Astrocyte of the spinal cord (primary cell): ENCODE measurements around the gene CD177.
"Not testable (repeated sequence)": the region's sequence is repeated elsewhere in the genome, so short reads cannot be mapped to it uniquely, and the experiment has no call there.

Experiments
- DNase-seq: peaks from one replicate; pipeline ENCODE4 v3.0.0; 2011; ENCODE audit warnings: low read depth, low spot score
- H3K4me3 ChIP-seq: 2 replicates; pipeline ENCODE4 v1.5.1; 2011; ENCODE audit warnings: low read depth, mild to moderate bottlenecking, low read length, moderate library complexity
- CTCF ChIP-seq: IDR thresholded peaks from 2 replicates; pipeline ENCODE4 v1.5.1; 2012; ENCODE audit warnings: low read depth, mild to moderate bottlenecking, low read length, inconsistent platforms
- in situ Hi-C: cut with HindIII; loops from 2 replicates; pipeline ENCODE4 v1.10.0; 2017; ENCODE audit warnings: low sequenced_read_pairs

The CD177 gene

GRCh38 chr19:43371909-43372308 lies 18.4 kb downstream of the CD177 start:
- H3K4me3 ChIP-seq, result no peak overlapping the region
- in situ Hi-C loops, result no loop called here
- no peak for TF ChIP-seq CTCF
- no peak for DNase-seq

GRCh38 chr19:43372462-43372861 lies 19.0 kb downstream of the CD177 start:
- no peak for TF ChIP-seq CTCF
- in situ Hi-C loops, result no loop called here
- DNase-seq, result no peak
- no peak overlapping the region for H3K4me3 ChIP-seq

DNA sequence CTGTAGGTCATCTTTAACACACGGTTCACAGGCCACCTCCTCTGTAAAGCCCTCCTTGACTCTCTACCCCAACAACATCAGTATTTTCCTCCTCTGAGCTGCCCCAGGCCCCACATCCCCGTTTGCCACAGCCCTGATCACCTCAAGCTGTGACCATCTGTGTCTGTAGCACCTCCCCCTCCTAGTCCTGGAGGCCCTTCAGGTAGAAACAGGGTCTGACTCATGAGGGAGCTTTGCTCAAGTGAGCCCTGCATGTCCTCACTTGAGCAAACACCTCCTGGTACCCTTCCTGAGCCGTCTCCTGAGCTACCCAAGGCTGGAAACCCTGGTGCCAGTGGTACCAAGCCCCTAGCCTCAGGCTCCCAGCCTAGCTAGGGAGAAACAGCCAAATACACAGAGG lies 24.1 kb downstream of the CD177 start:
- in situ Hi-C loops, DNase-seq, H3K4me3 ChIP-seq: not testable (repeated sequence)

GRCh38 chr19:43380008-43380407 lies 26.5 kb downstream of the CD177 start:
- DNase-seq, result no peak
- TF ChIP-seq CTCF, result no peak
- no peak overlapping the region for H3K4me3 ChIP-seq
- in situ Hi-C loops, result no loop called here

DNA sequence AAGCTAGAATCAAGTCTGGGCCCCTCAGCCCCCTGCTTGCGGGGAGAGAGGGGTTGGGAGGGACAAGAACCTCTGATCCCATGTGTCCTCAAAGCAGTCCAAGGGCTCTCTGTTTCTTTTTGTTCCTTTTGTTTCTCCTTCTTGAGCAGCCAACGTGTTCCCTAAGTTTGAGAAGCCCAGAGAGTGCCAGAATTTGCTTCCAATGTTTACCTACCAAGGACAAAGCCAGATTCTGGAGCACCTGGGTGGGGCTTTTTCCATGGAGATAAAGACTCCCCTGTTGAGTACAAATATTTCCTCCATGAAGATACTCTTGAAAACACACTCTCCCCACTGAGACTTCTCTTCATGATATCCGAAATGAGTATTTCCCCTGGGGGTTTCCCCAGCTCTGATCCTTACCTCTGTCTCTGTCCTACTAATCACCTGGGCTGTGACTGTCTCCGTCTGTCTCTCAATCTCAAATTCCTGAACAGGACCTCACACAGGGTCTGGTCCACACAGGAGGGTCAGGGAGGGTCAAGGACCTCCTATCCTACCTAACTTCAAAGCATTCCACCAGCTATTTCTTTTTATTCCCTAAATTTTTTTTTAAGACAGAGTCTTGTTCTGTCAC lies 27.4 kb downstream of the CD177 start:
- TF ChIP-seq CTCF, result no peak
- no peak for DNase-seq
- H3K4me3 ChIP-seq, result no peak overlapping the region
- in situ Hi-C loops, result no loop called here

DNA sequence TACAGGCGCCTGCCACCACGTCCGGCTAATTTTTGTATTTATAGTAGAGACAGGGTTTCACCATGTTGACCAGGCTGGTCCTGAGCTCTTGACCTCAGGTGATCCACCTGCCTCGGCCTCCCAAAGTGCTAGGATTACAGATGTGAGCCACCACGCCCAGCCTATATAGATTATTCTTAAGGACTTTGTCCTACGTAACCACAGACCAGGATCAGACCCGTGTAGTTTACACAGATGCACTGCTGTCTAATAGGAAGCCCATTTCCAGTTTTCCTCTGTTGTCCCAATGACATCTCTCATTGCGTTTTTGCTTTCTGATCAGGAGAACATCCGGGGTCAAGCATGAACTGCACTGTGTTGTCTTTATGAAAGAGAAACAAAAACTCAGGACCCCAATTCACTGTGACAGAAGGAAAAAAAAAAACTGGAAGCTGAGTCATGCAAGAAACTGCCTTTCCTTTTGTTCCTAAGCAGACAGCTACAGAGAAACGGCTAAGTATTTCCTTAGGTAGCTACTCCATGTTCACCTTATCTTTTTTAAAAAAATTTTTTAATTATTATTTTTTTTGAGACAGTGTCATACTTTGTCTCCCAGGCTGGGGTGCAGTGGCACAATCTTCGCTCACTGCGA lies 29.2 kb downstream of the CD177 start:
- DNase-seq, in situ Hi-C loops, H3K4me3 ChIP-seq: not testable (repeated sequence)

DNA sequence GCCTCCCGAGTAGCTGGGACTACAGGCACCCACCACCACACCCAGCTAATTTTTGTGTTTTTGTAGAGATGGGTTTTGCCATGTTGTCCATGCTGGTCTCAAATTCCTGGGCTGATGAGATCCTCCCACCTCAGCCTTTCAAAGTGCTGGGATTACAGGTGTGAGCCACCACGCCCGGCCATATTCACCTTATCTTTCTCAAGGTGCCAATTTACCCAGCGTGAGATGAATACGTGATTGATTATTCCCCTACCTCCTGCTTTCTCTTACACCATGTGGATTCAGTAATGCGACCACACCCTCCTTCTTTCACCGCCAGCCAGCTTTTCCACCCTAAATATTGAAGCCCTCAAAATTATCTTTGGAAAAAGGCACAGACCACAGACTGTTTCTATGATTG lies 29.8 kb downstream of the CD177 start:
- in situ Hi-C loops, H3K4me3 ChIP-seq, DNase-seq: not testable (repeated sequence)

DNA sequence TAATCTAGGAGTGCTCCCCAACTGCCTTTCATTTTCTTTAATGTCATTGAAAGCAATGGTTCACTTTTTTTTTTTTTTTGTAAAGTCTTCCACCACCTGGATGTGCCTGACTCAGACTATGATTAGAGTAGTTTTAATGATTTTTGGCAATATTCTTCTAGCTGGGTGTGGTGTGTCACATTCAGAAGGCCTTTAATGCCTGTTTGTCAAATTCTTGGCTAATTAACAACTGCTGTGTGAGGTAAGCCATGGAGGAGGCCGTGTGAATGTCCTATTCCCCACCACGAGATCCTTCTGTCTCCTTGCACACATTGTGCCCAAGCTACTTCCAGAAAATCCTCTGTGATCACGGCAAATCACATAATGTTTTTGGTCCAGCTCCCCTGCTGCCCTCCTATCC lies 30.3 kb downstream of the CD177 start:
- in situ Hi-C loops, DNase-seq, H3K4me3 ChIP-seq: not testable (repeated sequence)

GRCh38 chr19:43390903-43391551 lies 37.5 kb downstream of the CD177 start:
- DNase-seq, result peak; percentile 4
- H3K4me3 ChIP-seq, in situ Hi-C loops: not testable (repeated sequence)

- H3K4me3 ChIP-seq, DNase-seq, in situ Hi-C loops: not testable (repeated sequence)
These were observed 38.1 kb downstream of the CD177 start for GRCh38 chr19:43391552-43391935.

DNA sequence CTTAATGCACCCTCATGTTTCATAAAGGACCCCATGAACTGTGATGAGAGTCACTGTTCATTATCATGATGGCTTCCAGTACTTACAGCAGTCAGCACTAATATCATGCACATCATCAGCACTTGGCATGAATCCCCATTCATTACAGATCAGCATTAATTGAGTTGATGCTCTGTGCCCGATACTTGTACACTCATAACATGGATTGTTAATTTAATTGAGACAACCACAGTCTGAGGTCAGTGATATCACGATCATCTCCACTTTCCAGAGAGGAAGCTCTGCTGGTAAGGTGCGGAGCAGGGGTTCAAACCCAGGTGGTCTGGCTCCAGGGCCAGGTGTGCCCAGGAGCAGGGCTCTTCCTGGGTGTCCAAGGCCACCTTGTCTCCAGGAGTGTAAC lies 40.0 kb downstream of the CD177 start:
- in situ Hi-C loops, DNase-seq, H3K4me3 ChIP-seq: not testable (repeated sequence)
